Raji (cell line): Measurements from ENCODE around the gene SETDB1.

Experiments
- POLR2A ChIP-seq: IDR thresholded peaks from 2 replicates; pipeline ENCODE4 v1.6.1; 2011; ENCODE audit warnings: low read depth, low read length, control low read depth; ENCODE audit not compliant: insufficient read depth

SETDB1 gene

DNA sequence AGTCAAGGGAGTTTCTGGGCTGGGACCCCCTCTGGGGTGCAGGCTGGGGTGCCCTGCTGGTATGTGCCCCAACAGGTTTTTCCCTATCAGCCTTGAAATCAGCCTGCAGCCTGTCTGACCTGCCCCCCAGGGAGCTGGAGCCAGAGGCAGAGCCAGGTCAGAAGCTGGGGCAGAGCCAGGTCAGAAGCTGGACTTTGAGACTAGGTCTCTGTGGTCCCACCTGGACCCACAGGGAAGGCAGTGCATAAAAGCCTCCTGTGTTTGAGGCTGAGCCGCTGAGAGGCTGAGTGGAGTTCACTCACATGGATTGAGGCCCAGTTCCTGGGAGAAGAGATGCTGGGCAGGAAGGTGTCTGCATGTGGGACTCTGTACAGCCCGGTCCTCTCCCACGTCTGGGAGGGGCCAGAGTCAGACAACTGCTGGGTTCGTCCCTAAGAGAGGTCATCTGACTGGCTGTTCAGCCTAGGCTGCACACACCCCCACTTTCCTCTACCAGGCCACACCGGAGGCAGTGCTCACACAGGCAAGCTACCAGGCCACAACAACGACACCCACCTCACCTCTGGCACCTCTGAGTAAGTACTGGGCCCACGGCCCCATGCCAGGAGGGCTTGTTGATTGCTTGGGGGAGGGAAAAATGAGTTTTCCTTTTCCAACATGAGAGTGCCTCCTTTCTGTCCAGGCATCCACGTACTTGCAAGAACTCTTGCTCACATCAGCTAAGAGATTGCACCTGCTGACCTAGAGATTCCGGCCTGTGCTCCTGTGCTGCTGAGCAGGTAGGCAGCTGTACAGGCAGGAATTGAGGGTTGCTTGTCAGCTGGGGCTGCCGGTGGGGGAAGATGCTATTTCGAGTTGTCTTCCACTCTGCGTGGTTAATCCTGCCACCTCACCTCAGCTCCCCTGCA is 55.9 kb downstream of the SETDB1 start, which contains the start of gene ANXA9:
Gene ANXA9 (plus strand): TSS at position 488 of the 908 bp plus-strand sequence. CDS start 814 bp downstream, outside the sequence.
- TF ChIP-seq POLR2A = no peak

DNA sequence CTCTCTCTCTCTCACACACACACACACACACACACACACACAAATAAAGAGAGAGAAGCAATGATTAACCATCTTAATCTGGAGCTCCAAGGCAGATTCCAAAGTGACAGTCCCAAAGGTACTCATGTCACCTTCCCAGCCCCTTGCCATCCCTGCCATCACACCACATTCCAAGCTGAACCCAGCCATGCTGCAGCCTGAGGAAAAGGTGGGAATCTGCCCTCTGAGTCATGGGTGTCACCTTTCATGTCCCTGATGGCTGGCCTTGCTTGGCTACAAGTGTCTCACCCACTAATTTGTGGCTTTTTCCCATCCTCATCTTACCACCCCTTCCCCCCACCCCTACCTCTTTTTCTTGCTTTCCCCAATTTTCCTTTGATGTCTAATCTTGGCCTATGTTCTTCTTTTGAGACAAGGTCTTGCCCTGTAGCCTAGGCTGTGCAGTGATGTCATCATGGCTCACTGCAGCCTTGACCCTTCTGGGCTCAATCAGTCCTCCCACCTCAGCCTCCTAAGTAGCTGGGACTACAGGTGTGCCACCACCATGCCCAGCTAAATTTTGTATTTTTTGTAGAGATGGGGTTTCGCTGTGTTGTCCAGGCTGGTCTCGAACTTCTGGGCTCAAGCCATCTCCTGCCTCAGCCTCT is 59.1 kb downstream of the SETDB1 start:
- TF ChIP-seq POLR2A = no peak

- no peak for TF ChIP-seq POLR2A
These were observed 61.8 kb downstream of the SETDB1 start for GRCh38 chr1:150987924-150988323.

DNA sequence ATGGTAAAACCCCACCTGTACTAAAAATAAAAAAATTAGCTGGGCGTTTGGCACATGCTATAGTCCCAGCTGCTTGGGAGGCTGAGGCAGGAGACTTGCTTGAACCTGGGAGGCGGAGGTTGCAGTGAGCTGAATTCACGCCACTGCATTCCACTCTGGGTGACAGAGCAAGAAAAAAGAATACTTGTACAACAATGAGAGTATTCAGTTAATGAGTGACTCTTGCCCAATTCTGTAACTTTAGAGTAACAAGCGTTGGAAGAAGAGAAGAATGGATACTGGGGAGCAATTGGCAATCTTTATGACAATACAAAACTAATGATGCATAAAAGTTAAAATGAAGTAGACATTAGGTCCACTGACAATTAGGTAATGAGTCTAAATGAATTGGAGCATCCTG is 66.5 kb downstream of the SETDB1 start:
- no peak for TF ChIP-seq POLR2A

- no peak for TF ChIP-seq POLR2A
These were observed 68.1 kb downstream of the SETDB1 start for GRCh38 chr1:150994248-150994647.

DNA sequence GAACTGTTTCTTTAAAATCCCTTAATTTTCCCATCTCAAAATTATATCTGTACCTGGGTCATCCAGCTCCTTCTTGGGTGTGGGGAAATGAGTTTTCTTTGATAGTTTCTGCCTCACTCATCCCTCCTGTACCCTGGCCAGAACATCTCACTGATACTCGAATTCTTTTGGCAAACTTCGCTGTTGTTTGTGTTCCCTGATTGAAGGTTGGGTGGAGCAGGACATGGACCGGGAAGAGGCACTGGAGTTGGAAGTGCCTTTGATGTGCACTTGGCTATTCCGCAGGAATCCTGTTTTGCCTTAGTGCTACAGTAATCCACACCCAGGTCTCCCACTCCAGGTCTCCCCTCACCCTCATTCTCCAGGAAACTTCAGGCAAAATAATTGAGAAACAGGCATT is 69.3 kb downstream of the SETDB1 start:
- no peak for TF ChIP-seq POLR2A

- no peak for TF ChIP-seq POLR2A
These were observed 69.7 kb downstream of the SETDB1 start for GRCh38 chr1:150995896-150996295.

- no peak for TF ChIP-seq POLR2A
These were observed 71.1 kb downstream of the SETDB1 start for GRCh38 chr1:150997126-150997872.

DNA sequence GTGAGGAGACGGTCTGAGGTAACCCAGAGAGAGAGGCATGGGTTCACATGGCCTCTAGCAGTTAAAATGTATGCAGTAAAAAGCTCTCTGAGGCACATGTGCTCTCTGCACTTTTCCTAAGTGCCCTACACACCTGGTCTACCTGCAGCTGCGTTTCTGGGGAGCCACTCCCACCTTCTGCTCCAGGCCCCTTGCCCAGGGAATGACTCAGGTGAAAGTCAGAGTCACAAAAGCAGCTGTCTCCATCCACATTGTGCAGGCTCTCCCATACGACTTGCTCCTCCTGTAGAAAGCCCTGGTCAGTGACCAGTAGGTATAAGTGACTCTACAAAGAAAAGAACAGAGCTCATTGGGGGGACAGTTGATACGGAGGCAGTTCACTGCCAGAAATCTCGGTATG is 71.8 kb downstream of the SETDB1 start:
- no peak for TF ChIP-seq POLR2A

DNA sequence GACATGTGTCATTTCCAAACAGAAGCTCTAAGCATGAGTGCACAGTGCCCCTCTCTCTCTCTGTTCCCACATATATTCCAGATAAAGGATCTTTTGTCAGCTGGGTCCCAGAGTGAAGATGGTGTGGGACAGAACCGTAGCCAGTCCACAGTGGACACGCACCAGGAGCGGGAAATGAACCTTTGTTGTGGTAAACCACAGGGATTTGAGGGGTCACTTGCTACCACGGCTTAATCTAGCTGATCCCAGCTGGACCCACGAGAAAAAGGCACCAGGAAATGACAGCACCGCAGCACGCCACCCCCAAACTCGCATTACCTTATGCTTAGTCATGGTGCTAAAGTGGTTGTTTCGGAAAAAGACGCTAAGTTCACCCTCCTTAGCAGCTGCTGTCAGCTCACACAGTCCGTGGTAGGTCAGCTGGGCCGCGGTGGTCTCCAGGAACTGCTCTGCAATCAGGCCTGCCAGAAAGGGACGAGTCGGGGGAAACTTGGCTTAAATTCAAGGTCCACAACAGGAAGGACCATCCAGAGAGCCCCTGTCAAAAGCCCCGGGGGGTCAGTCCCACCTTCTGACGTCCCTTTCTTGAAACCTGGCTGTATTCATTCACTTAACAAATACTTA is 73.0 kb downstream of the SETDB1 start:
- TF ChIP-seq POLR2A = no peak

DNA sequence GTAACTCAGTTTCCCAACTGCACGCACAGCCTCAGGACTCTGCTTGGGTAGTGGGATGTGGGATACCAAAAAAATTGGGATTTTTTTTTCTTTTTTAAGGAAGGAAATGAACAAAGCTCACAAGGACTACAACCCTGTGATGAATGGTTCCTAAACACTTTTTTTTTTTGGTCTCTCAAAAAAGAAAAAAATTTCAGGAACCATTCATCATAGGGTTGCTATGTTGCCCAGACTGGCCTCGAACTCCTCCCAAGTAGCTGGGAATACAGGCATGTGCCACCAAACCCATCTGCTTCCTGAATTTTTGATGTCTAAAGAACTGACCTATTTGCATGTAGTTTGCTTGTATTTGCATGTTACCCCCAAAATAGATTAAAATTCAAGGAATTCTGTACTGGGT is 73.8 kb downstream of the SETDB1 start:
- TF ChIP-seq POLR2A = no peak

GRCh38 chr1:151000408-151000807 is 74.2 kb downstream of the SETDB1 start:
- no peak for TF ChIP-seq POLR2A

DNA sequence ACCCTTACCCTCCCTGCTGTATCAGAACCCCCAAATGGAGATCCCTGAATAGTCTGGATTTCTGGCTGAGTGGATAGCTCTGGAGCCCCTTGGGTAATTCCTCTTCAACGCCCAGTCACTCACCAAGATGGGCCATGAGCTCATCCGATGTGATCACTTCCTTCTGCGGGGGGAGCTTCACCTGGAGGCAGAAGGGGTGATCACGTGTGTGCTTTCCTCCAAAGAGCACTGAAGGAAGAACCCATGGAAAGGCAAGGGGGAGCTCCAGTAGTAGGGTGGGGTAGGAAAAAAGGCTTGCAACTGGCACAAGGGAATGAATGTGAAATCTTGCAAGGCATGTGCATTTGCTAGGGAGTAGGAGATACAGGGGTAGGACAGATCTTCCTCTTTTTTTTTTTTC is 75.4 kb downstream of the SETDB1 start:
- no peak for TF ChIP-seq POLR2A

GRCh38 chr1:151002051-151002450 is 75.9 kb downstream of the SETDB1 start:
- no peak for TF ChIP-seq POLR2A

DNA sequence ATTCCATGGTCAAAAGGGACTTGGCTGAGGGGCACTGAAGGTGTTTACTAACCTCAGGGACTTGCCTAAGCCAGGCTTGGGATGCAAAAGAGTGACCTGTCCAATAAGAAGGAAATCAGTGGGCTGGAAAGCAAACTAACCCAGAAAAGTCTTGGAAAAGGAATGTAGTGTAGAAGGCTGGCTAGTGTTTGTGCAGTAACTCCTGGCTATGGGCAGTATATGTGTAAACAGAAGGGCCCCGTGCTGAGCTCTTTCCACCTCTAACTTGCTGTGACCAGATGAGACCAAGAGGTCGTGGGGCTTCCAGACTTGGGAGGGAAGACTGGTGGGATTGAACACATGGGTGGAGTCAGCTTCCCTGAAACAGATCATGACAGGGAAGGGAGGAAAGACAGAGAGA is 76.4 kb downstream of the SETDB1 start:
- TF ChIP-seq POLR2A = no peak

GRCh38 chr1:151003180-151003579 is 77.0 kb downstream of the SETDB1 start:
- TF ChIP-seq POLR2A = no peak
